T-helper 22 cell (primary cell): ENCODE data around the gene IFNAR2.
"Not testable (repeated sequence)": the region's sequence is repeated elsewhere in the genome, so short reads cannot be mapped to it uniquely, and the experiment has no call there.

Source experiments
- DNase-seq: peaks from one replicate; pipeline ENCODE4 v3.0.0-alpha.2; 2020; ENCODE audit warnings: low read depth

Gene IFNAR2

GRCh38 chr21:33217138-33217520, 12.6 kb upstream of the IFNAR2 start:
- no peak for DNase-seq

GRCh38 chr21:33219300-33219699, 10.4 kb upstream of the IFNAR2 start:
- DNase-seq = no peak

GRCh38 chr21:33219954-33220353, 9.8 kb upstream of the IFNAR2 start:
- no peak for DNase-seq

- not testable (repeated sequence) for DNase-seq
These were observed 4.4 kb upstream of the IFNAR2 start for GRCh38 chr21:33225376-33225775.

- no peak for DNase-seq
These were observed 1.3 kb upstream of the IFNAR2 start for GRCh38 chr21:33228455-33228854.

- no peak for DNase-seq
These were observed 497 bp upstream of the IFNAR2 start for GRCh38 chr21:33229099-33229783.

GRCh38 chr21:33230545-33231324, 997 bp downstream of the IFNAR2 start:
- peak; percentile 30 for DNase-seq

GRCh38 chr21:33231526-33231925, 1.8 kb downstream of the IFNAR2 start:
- DNase-seq = no peak

- DNase-seq = no peak
These were observed 2.7 kb downstream of the IFNAR2 start for GRCh38 chr21:33232291-33233034.

GRCh38 chr21:33234635-33235520, 5.1 kb downstream of the IFNAR2 start:
- no peak for DNase-seq

GRCh38 chr21:33236013-33236686, 6.4 kb downstream of the IFNAR2 start:
- DNase-seq = no peak

- no peak for DNase-seq
These were observed 7.0 kb downstream of the IFNAR2 start for GRCh38 chr21:33236766-33237165.

- no peak for DNase-seq
These were observed 7.7 kb downstream of the IFNAR2 start for GRCh38 chr21:33237486-33237885.

- DNase-seq = no peak
These were observed 8.4 kb downstream of the IFNAR2 start for GRCh38 chr21:33238146-33238545.

- DNase-seq = no peak
These were observed 9.0 kb downstream of the IFNAR2 start for GRCh38 chr21:33238565-33239255.

- DNase-seq = not testable (repeated sequence)
These were observed 9.9 kb downstream of the IFNAR2 start for GRCh38 chr21:33239559-33240127.

- no peak for DNase-seq
These were observed 10.7 kb downstream of the IFNAR2 start for GRCh38 chr21:33240404-33240803.

GRCh38 chr21:33241846-33242245, 12.1 kb downstream of the IFNAR2 start:
- DNase-seq = no peak

GRCh38 chr21:33242846-33243245, 13.1 kb downstream of the IFNAR2 start:
- DNase-seq = not testable (repeated sequence)

GRCh38 chr21:33244082-33244778, 14.5 kb downstream of the IFNAR2 start:
- no peak for DNase-seq
